NCI-H128 (cell line): ENCODE data around the gene DNAJA3.

Experiments
- DNase-seq: peaks from one replicate; lab custom pipeline; 2025; ENCODE audit not compliant: unreplicated experiment; lab: John Stamatoyannopoulos, UW

The DNAJA3 gene

GRCh38 chr16:4425378-4426020 lies at the start of gene DNAJA3:
Gene DNAJA3, plus strand, starts transcription at chr16:4425868. Its CDS starts 14 bp downstream, at chr16:4425882.
- DNase-seq: peak; percentile 84

DNA sequence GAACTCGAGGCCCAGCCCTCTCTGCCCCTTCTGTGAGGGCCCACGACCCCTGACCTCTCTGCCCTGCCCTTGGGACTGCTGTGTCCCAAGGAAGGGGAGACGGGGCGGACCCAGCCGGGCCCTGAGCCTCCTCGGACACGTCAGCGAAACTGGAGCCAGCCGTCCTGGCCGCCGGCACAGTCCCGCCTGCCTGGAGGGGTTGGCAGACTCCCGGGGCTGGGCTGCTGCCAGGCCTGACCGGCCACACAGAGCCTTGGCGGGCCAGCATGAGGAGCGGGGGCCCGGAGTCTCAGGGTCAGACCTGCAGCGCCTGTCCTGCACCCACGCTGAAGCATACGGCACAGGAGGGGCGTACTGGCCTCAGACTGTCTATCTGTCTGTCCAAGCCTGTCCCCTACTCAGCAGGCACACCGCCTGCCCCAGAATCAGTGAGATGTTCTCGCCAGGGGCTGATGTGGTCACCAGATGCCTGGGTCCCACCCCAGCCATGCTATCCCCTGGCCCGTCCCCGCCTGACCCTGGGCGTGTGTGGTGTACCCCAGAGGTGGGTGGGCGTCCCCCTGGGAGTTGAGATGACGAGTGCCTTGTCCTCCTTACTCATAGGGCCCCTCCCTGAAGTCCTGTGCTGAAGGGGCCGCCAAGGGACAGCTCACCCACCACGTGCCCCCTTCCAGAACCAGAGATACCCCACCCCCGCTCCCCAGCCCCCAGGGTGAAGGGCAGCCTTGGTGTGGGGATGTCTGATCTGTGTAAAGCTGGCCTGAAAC lies 49.4 kb upstream of the DNAJA3 start:
- no peak for DNase-seq

GRCh38 chr16:4376893-4377572 lies 48.6 kb upstream of the DNAJA3 start:
- no peak for DNase-seq

- no peak for DNase-seq
Observed at GRCh38 chr16:4377573-4378154, 48.0 kb upstream of the DNAJA3 start.

GRCh38 chr16:4378161-4378666 lies 47.5 kb upstream of the DNAJA3 start:
- no peak for DNase-seq

- no peak for DNase-seq
Observed at GRCh38 chr16:4378999-4379690, 46.5 kb upstream of the DNAJA3 start.

GRCh38 chr16:4380119-4381063 lies 45.3 kb upstream of the DNAJA3 start:
- DNase-seq: no peak

- DNase-seq: no peak
Observed at GRCh38 chr16:4381072-4381934, 44.4 kb upstream of the DNAJA3 start.

DNA sequence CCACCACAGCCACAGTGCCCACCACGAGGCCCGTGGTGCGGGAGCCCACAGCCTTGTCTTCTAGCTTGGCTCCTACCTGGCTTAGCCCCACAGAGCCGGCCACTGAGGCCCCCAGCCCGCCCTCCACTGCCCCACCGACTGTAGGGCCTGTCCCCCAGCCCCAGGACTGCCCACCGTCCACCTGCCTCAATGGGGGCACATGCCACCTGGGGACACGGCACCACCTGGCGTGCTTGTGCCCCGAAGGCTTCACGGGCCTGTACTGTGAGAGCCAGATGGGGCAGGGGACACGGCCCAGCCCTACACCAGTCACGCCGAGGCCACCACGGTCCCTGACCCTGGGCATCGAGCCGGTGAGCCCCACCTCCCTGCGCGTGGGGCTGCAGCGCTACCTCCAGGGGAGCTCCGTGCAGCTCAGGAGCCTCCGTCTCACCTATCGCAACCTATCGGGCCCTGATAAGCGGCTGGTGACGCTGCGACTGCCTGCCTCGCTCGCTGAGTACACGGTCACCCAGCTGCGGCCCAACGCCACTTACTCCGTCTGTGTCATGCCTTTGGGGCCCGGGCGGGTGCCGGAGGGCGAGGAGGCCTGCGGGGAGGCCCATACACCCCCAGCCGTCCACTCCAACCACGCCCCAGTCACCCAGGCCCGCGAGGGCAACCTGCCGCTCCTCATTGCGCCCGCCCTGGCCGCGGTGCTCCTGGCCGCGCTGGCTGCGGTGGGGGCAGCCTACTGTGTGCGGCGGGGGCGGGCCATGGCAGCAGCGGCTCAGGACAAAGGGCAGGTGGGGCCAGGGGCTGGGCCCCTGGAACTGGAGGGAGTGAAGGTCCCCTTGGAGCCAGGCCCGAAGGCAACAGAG lies 43.5 kb upstream of the DNAJA3 start:
- DNase-seq: no peak

- no peak for DNase-seq
Observed at GRCh38 chr16:4382795-4383357, 42.8 kb upstream of the DNAJA3 start.

DNA sequence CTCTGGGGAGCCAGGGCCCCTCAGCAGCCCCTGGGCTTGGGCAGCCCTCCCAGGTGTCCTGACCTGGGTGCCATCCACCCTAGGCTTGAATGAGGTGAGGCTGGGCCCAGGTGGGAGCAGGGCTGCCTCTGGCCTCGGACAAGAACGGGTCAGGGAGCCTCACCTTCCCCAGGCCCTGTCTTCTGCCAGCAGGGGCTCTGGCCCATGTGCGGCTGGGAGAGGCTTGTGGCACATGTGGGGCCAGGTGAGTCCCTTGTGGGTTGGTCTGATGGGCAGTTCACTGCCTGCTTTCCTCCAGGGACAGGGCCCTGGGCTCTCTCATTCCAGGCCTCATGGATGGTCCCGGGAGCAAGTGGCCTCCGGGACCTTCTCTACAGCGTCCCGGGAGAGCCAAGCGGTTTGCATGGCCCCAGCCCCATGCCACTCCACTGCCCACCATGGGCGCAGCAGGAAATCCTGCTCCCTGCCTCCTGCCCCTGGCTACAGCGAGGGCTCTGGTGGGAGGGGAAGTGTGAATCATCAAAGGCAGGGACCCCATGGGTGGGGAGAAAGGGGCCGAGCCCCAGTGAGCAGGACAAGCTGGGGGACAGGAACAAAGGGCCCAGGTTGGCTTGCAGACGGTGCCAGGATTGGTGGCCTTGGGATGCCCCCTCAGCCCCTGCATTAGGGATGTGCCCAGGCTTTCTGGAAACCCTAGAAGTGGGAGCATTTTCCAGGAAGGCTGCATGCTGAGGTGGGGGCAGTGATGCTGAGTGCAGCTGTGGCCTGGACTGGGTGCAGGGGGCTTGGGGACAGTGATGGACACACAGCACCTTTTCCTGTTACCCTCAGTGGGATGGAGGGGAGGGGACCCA lies 41.9 kb upstream of the DNAJA3 start:
- no peak for DNase-seq

GRCh38 chr16:4384509-4384942 lies 41.1 kb upstream of the DNAJA3 start:
- DNase-seq: no peak

DNA sequence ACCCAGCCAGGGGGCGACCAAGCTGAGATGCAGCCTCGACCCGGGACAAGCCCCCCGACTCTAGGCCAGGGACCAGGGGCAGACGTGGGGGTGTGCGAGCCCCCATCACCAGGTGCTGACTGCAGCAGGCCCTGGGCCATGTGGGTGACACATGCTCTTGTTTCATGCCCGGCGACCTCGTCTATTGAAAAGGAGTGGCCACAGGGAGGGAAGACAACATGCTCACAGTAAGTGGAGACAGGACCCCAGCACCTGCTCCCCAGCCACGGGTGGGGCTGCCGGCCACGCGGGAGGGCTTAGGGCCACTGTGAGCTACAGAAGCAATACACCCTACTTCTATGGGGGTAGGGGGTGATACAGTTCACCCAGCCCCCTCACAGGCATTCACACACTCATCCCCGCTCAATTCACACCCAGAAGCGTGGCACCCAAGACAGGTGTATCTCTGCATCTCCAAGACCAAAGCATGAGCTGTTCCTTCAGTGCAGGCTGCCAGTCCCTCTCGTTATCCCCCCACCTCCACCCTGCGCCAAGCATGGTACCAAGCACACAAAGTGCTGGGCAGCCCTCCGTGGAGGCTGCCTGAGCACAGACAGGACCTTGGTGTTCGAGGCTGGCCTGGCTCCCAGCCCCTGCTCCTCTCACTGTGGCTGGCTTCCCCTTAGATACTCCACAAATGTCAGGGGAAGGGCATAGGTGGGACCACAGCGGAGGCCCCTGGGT lies 40.4 kb upstream of the DNAJA3 start:
- no peak for DNase-seq

DNA sequence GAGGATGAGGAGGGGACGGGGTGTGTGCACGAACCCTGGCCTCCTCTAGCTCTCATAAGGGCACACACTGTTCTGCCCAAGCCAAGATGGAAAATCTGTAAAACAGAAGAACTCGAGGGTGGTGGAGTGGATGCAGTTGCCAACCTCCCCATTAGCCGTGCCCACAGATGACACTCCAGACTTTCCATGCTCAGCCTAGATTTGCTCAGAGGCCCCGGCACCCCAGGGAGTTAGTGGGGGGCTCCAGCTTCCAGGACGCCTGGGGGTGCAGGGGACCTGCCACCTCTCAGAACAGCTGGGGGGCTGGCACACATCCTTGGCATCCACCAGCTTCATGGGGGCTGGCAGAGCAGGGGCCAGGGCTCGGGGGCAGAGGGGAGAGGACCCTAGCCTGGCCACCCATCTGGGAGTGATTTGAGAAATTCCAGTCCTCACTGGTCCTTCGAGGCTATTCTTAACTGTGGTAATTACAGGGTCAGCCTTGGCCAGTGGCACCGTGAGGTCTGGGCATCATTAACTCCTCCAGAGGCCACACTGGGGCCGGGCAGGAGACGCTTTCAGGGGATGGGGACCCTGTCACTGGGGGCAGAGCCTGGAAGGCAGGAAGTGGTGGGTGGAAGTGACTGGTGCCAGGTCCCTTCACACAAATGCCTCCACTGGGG lies 39.7 kb upstream of the DNAJA3 start:
- DNase-seq: no peak

DNA sequence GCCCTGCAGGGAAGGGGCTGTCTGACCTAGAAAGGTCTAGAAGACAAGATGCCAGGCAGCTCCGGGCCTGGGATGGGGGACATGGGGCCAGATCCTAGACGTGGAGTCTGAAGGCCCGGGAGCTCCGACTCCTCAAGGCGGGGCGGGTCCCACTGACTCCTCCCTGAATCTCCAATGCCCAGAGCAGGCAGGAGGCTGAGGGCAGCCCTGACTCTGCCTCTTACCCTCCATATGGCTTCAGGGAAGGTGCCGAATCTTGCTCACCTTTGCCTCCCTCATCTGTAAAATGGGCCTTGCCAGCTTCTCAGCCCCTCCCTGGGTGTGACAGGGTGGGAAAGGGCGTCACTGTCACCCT lies 39.2 kb upstream of the DNAJA3 start:
- DNase-seq: no peak
